ENCODE results near the gene SIM2.

DNA sequence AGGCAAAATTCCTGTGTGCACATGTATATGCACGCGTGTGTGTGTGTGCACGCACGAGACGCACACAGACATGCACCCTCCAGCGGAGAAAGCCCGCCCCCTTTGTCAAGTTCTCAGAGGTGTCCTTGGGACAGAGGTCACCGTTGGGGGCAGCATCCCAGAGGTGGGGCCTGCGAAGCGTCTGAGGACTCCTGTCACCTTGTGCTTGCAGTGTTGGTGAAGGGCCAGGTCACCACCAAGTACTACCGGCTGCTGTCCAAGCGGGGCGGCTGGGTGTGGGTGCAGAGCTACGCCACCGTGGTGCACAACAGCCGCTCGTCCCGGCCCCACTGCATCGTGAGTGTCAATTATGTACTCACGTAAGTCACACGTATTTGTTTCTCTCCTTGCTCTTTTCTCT, 42.6 kb downstream of the SIM2 start:
- TF ChIP-seq, protein P1, sequence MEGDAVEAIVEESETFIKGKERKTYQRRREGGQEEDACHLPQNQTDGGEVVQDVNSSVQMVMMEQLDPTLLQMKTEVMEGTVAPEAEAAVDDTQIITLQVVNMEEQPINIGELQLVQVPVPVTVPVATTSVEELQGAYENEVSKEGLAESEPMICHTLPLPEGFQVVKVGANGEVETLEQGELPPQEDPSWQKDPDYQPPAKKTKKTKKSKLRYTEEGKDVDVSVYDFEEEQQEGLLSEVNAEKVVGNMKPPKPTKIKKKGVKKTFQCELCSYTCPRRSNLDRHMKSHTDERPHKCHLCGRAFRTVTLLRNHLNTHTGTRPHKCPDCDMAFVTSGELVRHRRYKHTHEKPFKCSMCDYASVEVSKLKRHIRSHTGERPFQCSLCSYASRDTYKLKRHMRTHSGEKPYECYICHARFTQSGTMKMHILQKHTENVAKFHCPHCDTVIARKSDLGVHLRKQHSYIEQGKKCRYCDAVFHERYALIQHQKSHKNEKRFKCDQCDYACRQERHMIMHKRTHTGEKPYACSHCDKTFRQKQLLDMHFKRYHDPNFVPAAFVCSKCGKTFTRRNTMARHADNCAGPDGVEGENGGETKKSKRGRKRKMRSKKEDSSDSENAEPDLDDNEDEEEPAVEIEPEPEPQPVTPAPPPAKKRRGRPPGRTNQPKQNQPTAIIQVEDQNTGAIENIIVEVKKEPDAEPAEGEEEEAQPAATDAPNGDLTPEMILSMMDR (IDR thresholded peaks at IDR 0.05; ENCODE audit: insufficient read depth, low read depth, low read length) = no peak
- no peak for TF ChIP-seq EZH2 (IDR thresholded peaks at IDR 0.05; ENCODE audit: insufficient read depth, low read length)

Measured in astrocyte (in vitro differentiated cells and primary cell).